HG03139 (cell line): Measurements from ENCODE around the gene IGF2R.

Experiments
- ATAC-seq: cut with Tn5 transposase; IDR thresholded peaks from one replicate; pipeline ENCODE4 v1.9.1; 2021; ENCODE audit not compliant: unreplicated experiment

IGF2R gene

DNA sequence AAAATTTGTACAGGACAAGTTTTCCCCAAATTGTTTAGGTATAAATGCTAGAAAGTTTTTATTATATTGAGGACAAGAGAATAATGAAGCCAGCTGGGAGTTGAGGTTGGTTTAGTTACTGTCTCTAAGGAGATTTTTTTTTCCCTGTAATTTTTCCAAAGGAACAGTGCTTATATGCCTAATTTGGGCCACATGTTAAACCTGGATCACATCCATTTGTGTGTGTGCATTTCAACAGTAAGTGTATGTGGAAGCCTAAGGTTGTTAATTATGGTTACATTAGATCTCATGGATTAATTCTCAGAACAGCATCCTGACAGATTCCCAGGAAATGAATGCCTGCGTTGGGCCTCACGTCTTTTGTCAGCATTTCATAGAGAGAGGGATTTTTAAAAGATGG lies 4.5 kb downstream of the IGF2R start:
- no peak for ATAC-seq

DNA sequence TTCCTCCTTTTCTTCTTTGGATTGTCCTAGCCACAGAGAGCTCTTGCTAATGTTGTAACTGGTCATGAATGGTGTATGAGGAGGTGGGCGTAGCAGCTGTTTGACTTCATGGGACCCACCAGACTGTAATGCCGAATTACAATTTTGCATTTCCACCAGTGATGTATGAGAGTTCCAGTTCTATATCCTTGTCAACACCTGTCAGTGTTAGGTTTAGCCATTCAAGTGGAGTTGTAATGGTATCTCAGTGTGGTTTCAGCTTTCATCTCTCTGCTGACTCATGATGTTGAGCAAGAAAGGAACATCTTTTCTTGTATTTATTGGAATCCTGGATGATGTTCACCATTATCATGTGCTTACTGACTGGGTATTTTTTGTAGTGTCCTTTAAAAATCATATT lies 5.1 kb downstream of the IGF2R start:
- ATAC-seq = peak; percentile 33

DNA sequence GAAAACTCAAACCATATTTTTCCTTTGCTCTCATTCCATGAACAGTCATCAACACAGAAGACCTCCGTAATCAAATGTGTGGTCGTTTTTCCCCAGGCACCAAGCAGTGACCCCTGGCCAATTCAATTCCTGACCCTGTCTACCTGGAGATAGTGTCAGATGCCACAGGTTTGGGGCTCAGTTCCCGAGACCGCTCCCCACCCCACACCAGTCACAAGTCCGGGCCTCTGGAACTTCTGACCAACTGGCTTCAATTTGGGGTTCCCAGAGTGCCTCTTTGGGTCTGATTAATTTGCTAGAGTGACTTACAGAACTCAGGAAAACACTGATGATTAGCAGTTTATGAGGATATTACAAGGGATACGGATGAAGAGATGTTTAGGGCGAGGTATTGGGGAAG lies 6.0 kb downstream of the IGF2R start:
- no peak for ATAC-seq

DNA sequence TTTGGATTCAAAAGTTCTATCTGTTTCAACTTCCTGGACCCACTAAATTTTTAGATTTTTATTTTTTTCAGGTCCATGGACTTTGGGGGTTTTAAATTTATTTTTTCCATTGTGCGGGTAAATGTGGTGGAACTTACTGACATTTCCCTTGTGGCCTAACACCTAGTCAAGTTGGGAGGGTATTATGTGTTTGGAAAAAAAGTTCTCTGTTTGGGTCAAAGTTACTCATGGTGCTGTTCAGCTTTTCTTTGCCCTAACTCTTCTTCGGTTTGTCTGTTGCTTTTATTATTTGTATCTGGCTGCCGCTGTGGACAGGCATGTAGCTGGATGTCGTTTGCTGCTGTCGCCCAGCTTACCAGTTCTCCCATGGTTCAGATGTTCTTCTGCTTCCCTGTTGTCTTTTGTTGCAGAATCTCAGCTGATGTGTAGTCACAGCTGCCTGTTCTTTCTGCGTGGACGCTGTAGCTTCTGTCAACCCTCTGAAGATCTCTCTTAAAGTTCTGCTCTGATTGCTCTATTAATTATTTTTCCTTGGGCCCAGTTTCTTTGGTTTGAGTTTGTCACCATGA lies 7.9 kb downstream of the IGF2R start:
- no peak for ATAC-seq

DNA sequence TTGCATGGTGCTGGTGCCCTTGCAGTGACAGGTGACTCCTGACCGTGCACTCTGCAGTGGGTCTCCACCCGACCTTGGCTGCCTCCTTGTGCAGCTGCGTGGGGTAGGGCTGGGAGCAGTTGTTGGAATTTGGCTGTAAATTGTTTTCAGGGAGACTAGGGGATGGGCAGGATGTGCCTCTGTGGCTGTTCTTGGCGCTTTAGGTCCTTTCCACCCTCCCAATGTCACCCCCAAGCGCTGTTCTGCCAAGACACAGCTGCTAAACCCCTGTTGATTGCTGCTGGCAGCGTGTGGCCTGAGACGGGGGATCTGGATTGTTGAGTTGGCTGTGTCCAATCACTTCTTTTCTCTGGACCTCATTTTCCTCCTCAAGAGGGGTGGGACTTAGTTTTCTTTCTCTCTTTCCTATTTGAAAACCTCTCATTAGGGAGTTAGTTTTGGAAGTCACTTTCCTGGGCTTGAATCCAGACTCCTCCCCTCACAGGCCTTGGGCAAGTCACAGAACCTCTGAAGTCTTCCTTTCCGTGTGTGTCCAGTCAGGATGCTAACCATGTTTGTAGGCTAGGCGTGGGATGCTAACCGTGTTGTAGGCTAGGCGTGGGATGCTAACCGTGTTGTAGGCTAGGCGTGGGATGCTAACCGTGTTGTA lies 8.5 kb downstream of the IGF2R start:
- ATAC-seq = no peak

DNA sequence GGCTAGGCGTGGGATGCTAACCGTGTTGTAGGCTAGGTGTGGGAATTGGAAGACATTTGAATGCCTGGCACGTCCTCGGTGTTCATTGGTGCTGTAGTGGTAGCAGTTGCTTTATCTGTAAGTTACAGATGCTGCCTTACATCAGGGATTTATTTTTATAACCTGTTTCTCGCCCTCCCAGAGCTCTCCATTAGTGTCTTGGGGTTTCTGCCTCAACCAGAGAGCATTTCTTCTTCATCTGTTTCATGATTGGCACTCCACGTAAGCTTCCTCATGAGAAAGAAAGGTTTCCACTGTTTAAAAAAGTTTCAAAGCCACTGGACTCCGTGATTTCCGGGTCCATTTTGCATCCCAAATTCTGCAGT lies 9.0 kb downstream of the IGF2R start:
- ATAC-seq = no peak

DNA sequence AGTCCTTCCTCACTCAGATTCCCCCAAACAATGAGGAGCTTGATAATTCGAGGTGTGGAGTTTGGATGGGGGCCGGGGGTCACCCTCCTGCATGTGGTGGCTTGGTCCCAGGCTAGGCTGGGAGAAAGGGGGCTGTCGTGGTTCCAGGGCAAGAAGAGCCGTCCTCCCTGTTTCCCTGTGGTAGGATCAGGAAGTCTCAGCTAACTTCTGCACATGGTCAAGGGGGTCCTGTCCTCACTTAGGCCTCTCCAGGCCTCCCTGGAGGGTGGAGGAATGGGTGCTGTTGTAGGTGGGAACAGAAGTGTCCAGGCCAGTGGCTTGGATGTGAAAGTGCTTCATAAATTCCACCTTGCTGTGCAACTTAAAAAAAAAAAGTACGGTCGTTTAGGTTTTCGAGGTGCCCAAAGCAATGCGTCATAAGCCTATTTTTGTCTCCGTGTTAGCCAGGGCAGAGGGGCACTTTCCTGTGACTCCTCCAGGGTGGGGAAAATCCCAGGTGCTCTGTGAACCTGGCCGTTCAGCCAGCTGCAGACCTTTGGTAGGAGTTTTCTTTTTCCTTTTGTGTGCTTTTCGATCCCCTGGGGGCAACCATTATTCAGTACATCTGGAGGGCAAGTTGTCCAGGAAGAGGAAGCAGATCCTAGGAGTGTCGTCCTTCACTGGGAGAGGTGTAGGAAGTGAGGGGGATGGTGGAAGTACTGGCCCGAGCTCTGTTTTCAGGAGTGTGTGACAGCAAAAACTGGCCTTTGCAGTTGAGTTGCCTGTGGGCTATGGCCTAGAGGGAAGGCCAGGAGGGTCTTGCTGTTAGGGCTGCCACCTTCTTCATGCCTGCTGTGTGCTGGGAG lies 9.6 kb downstream of the IGF2R start:
- ATAC-seq = no peak

DNA sequence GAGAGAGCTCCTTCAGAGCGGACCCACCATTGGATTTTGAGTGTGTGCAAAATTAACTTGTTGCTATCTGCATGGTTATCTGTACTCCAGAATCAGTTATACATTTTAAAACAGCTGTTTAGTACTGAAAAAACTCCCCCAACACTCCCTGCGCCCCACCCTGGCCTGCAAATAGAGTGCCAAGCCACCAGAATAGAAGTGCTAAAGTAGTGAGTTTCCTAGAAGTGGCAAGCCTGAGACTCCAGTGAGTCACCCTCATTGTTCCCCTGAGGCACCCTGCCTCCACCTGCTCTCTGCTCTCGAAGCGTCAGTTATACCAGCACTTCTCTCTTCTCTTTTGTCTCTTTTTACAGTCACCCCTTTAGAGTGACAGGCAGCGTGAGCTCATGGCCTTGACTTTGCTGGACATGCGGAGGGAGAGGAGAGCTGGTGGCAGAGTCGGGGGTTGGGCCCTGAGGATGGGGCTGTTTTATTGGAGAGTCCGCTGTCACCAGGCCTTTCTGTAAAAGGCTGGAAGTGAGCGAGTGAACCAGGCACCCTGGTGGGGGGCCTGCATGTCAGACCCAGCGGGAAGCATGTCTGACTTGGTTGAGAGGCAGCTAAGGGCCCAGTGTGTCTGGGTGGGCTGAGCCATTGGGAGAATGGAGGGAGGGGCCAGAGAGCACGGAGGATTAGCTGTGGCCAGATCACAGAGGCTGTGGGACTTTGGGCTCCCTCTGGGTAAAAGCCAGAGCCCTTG lies 10.4 kb downstream of the IGF2R start:
- ATAC-seq = peak; percentile 49

DNA sequence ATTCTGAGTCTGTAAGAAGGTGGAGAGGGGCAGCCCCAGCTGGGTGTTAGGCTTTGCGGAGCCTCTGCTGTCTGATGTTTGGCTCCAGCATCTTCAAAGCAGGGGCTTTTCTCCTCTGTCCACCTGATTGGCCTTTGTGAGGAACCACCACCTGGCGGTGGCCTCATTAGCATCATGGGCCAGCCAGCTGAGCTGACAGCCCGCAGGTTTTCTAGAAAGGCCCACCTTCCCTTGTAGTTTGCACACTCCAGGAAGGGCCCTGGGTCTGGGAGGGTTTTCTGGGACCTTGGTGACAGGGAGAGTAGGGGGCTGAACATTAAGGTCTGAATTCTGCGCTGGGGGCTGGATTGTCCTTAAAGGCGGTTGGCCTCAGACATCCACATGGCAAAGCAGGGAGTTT lies 11.6 kb downstream of the IGF2R start:
- no peak for ATAC-seq

DNA sequence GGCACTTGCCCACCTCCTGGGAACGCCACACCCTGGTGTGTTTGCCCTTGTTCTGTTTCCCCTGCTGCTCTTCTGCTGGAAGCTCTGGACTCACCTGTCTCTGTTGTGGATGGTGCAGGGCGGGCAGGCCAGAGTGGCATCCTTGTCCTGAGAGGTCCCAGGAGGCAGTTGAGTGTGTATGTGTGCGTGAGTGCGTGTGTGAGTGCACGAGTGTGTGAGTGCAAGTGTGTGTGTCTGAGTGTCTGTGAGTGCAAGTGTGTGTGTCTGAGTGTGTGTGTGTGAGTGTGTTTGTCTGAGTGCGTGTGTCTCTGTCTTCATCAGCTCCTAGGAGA lies 12.2 kb downstream of the IGF2R start:
- ATAC-seq = no peak

DNA sequence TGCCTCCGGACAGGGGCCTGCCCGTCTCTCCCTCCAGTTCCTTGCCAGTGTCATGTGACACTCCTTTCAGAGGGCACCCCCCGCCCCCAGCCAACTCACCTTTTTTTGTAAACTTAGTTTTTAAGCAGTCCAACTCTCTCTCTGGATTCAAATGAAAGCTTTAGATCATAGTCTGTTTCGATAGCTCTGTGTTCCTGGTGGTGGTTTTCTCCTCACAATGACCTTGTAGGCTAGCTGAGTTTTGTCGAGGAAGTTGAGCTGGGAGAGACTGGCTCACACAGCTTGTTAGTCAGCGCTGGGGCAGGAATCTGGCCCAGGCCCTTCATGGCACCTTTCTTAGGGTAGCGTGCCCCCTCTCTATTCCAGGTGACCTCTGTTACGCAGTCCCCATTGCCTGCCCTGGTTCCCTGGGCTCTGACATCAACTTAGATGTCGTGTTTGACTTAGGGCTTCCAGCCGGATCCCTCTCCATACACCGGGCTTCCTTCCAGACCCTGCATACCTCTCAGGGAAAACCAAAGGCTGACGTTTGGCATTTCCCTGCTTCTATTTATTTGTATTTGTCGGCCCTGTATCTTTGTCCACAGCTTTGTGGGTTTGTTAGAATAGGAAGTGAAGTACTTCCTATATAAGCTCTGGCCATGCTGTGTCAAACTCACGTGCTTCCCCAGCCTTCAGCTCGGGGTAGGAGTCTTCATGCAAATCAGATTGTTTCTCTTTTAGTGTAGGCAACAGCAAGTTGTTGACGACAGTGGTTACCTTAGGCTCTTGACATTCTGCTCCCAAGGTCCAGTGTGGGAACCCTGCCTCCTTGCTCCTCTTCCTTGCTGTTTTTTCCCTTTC lies 12.7 kb downstream of the IGF2R start:
- peak; percentile 53 for ATAC-seq

DNA sequence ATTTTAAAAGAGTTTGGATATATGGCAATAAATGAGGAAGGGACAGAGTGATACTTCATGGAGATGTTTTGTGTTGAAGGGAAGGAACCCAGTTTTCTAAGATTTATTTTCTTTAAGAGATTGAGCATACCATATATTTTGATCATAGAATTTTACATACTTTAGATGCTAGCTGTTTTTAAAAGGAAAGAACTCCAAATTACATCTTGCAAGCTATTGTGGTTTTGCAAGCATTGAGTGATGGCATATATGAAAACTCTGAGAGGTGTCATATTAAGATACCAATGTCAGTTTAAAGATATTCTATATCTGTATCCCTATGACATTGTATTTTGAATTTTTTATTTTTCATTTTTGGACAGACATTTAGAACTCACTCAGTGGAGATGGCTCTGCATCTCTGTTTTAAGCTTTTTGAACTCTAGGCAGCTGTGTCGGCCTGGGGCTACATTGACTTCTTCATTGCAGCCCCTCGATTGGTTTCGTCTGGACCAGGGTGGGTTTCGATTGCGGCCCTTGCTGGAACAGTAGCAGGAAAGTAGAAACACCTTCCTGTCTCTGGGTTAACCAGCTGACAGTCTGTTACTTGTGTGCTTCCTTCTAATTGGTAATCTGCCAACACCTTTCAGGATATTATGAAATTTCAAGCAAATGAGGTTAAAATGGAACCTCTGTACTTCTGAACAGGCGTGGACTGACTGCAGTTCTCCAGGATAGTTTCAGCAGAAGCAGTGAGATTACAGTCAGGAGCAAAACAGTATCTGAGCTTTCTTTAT lies 14.0 kb downstream of the IGF2R start:
- ATAC-seq = peak; percentile 26

DNA sequence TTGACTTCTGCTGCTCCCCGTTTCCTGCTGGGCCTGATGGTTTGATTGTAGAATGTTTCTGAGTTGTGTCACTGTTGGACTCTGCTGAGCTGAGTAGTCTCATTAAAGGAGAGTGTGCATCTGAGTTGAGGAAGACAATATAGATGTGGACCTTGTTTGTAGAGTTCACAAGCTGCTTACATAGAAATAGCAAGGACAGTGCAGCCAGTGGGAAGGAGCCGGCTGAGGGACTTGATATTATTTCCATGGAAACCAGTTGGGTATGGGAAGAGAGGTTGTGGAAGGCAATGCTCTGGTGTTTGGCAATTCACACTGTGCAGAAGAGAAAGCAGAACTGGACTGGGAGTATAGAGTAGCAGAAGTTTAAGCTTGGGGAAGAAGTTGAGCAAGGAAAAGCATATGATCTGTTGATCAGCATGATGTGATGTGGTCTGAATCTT lies 14.8 kb downstream of the IGF2R start:
- ATAC-seq = no peak

DNA sequence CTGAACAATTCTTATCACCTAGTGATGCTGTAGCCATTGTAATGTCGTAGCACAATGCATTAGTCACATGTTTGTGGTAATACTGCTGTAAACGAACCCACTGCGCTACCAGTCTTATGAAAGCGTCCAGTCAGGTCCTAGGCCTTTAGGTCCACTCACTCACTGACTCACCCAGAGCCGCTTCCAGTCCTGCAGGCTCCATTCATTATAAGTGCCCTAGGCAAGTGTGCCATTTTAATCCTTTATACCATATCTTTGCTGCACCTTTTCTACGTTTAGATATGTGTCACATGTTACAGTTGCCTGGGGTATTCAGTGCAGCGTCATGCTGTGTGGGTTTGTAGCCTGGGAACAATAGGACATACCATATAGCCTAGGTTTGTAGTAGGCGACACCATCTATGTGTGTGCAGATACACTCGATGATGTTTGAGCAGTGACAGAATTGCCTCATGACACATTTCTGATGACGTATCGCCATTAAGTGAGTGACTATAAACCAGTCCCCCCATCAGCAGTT lies 15.4 kb downstream of the IGF2R start:
- no peak for ATAC-seq

DNA sequence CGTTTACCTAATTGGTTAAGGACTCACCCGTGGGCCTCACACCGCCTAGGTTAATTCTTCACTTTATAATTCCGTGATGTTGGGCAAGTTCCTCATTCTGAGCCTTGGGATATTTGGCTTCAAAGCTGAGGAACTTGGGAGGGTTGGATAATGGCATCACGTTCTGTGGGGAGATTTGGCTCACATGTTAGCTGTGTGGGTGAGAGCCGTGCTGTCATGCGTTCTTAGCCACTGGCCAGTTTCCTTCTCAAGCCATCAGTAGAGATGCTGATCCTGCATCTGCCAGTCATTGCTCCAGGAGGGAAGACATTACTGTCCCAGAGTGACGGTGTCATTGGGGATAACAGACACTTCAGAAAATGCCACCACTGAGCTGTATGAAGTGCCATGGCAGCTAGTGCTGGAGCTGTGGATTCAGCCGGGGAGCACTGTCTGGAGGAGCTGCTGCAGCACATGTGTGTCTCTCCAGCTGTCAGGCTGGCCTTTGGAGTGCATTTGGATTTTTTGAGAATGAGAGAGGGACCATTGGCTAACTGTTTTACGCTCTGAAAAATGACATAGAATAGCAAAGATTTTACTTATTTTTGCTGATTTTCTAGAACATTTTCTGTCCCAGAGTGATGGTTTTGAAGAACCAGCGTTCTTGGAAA lies 16.5 kb downstream of the IGF2R start:
- ATAC-seq = no peak

DNA sequence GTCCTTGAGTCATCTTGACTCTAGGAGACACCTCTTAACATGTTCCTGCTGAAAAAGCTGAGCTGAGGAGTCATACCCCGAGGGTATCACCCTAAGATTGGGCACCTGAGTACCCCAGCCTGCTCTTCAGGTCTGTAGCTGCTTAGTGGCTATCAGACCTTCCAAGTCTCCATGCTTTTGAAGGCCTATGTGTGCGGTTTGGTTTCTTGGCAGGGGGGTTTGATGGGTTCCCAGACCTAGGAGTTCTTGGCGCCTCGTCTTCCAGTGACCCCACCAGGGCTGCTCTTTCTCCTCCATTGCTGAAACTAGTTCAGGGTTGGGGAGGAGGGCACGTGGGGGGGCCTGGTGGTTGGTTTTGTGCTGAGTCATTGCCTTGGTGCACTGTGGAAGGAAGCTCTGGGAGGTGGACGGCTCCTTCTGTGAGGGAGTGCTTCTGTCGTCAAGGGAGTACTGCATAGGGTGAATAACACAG lies 20.1 kb downstream of the IGF2R start:
- ATAC-seq = no peak

DNA sequence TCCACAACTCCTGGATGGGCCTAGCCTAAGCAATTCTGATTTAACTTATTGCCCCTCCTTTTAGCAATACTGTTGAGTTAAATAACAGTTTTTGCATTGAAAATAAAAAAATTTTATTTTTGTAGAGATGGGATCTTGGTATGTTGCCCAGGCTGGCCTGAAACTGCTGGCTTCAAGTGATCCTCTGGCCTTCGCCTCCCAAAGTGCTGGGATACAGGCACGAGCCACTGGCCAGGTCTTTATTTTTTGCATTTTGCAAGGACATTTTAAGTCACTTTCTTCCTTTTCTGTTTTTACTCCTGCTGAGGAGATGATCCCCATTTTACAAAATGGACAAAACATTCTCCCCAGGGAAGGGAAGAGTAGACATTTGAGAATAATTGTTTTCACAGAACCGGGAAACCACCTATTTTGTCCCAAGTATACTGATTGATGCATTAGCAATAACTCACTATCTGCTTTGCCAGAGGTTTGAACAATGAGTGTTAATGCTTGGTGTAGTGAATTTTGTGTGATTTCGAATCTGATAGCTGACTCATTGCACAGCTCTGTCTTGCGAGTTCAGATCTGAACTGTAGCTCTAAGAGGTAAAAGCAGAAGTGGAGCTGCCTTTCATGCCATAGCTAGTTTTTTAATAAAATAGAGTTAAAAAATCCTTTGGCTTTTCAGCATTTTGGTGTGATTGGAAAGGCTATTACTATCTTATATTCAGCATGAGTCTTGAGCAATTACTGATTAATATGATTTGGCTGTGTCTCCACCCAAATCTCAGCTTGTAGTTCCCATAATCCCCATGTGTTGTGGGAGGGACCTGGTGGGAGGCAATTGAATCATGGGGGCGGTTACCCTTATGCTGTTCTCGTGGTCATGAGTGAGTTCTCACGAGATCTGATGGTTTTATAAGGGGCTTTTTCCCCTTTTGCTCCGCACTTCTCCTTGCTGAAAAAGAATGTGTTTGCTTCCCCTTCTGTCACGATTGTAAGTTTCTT lies 20.9 kb downstream of the IGF2R start:
- peak; percentile 86 for ATAC-seq

DNA sequence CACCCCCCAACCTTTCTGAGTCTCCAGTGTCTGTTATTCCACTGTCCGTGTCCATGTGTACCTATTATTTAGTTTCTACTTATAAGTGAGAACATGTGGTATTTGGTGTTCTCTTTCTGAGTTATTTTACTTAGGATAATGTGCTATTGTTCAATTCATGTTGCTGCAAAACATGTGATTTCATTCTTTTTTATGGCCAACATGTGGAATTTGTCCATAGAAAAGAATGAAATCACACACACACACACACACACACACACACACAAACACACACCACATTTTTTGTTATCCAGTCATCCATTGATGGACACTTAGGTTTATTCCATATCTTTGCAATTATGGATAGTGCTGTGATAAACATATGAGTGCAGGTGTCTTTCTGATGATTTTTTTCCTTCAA lies 23.5 kb downstream of the IGF2R start:
- ATAC-seq = no peak
